ELF-1 (cell line): ENCODE measurements around the gene CCL18.
"Not testable (repeated sequence)": the region's sequence is repeated elsewhere in the genome, so short reads cannot be mapped to it uniquely, and the experiment has no call there.

Experiments
- DNase-seq: peaks from one replicate; pipeline ENCODE4 v3.0.0-alpha.2; 2016; ENCODE audit warnings: low read depth, low spot score

The CCL18 gene

GRCh38 chr17:36103401-36103975 is 39.4 kb downstream of the CCL18 start, which contains the start of gene CCL4:
TSS of gene CCL4 (plus strand) at chr17:36103827. CDS start at chr17:36103906, 79 bp downstream.
- not testable (repeated sequence) for DNase-seq

GRCh38 chr17:36104246-36104645 is 40.2 kb downstream of the CCL18 start:
- not testable (repeated sequence) for DNase-seq

GRCh38 chr17:36104701-36105181 is 40.7 kb downstream of the CCL18 start:
- DNase-seq: no peak

GRCh38 chr17:36105781-36106492 is 41.9 kb downstream of the CCL18 start:
- no peak for DNase-seq

- no peak for DNase-seq
Measured at GRCh38 chr17:36106493-36106835, 42.4 kb downstream of the CCL18 start.

- no peak for DNase-seq
Measured at GRCh38 chr17:36107660-36108059, 43.6 kb downstream of the CCL18 start.

- DNase-seq: not testable (repeated sequence)
Measured at GRCh38 chr17:36108265-36108664, 44.2 kb downstream of the CCL18 start.

- DNase-seq: no peak
Measured at GRCh38 chr17:36111068-36111490, 47.0 kb downstream of the CCL18 start.

GRCh38 chr17:36112572-36112971 is 48.5 kb downstream of the CCL18 start:
- DNase-seq: no peak

GRCh38 chr17:36113131-36113530 is 49.1 kb downstream of the CCL18 start:
- not testable (repeated sequence) for DNase-seq

GRCh38 chr17:36114971-36115648 is 51.0 kb downstream of the CCL18 start:
- DNase-seq: not testable (repeated sequence)

GRCh38 chr17:36115649-36115977 is 51.5 kb downstream of the CCL18 start:
- DNase-seq: not testable (repeated sequence)

GRCh38 chr17:36117505-36118382 is 53.7 kb downstream of the CCL18 start:
- DNase-seq: no peak

- DNase-seq: no peak
Measured at GRCh38 chr17:36118477-36119353, 54.6 kb downstream of the CCL18 start.

GRCh38 chr17:36120221-36120620 is 56.1 kb downstream of the CCL18 start:
- DNase-seq: no peak

GRCh38 chr17:36121099-36121498 is 57.0 kb downstream of the CCL18 start:
- DNase-seq: not testable (repeated sequence)
